ENCODE data around the gene PTP4A1. TPM values are rescaled to one million over a fixed set of nuclear protein-coding genes. Genes with fewer than 3 reads are reported as not detected.

The PTP4A1 gene
- total and polyA plus RNA-seq, 2 of the 13 experiments (the other 11 are each of a cell fraction or from before 2014, with no cell fraction given) = 141 to 376 TPM

DNA sequence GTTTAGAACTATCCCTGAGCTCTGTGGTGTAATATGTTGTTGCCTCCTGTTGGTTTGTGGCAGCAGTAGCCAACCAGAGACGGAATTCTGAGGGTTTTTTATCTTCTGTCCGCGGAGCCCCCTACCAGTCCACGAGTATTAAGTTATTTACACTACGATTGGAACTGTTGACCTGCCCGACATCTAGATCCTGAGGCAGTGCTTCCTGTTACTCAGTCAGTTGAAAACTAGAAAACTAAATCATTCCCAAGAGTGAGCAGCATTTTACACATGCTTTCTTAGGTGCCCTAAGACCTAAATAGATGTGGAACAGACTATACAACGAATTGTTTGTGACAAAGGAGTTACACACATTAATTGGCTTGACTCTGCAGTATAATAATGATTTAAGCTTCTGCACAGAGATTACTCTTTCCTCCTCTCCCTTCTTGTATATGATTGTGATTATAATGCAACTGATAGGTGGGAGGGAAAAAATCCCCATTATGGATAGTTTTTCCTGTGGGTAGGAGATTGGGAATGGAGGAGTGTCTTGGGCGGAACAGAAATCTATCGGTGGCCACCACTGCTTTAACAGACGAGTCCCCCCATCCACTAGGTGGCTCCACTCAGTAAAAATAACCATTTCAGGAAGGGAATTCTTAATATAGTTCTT lies 1.7 kb downstream of the PTP4A1 start (continued):
- TF ChIP-seq WIZ (CRISPR knock-in tag; IDR thresholded peaks at IDR 0.05) (no peak), KLF13 (CRISPR knock-in tag; IDR thresholded peaks at IDR 0.05) (no peak), REPIN1 (CRISPR knock-in tag; IDR thresholded peaks at IDR 0.05; ENCODE audit: borderline replicate concordance, low read depth) (peak; percentile 34; the same call in 1 of the 2 replicates), RBM22 (optimal IDR thresholded peaks at IDR 0.05; ENCODE audit: low read length) (peak; percentile 87), TFE3 (CRISPR knock-in tag; IDR thresholded peaks at IDR 0.05) (no peak), ZBTB44 (CRISPR knock-in tag; IDR thresholded peaks at IDR 0.05) (no peak), SRSF4 (IDR thresholded peaks at IDR 0.05; ENCODE audit: low read depth, low read length, poor library complexity, severe bottlenecking) (no peak), USF2 (IDR thresholded peaks at IDR 0.05; ENCODE audit: low read depth, low read length) (no peak), USF2 (CRISPR knock-in tag; IDR thresholded peaks at IDR 0.05; ENCODE audit: borderline replicate concordance) (no peak), HMG20B (CRISPR knock-in tag; conservative IDR thresholded peaks at IDR 0.05) (no peak; the same call in 1 of the 2 replicates), TERF1 (CRISPR knock-in tag; IDR thresholded peaks at IDR 0.05) (no peak), CBX5 (CRISPR knock-in tag; IDR thresholded peaks at IDR 0.05; ENCODE audit: borderline replicate concordance) (no peak), ZNF124 (CRISPR knock-in tag; IDR thresholded peaks at IDR 0.05) (no peak), ZZZ3 (CRISPR knock-in tag; IDR thresholded peaks at IDR 0.05; ENCODE audit: borderline replicate concordance) (no peak), ZSCAN22 (CRISPR knock-in tag; IDR thresholded peaks at IDR 0.05) (no peak), ZNF773 (CRISPR knock-in tag; IDR thresholded peaks at IDR 0.05; ENCODE audit: borderline replicate concordance) (no peak), YEATS2 (CRISPR knock-in tag; IDR thresholded peaks at IDR 0.05; ENCODE audit: borderline replicate concordance) (peak; percentile 53; the same call in 1 of the 2 replicates), CCAR2 (optimal IDR thresholded peaks at IDR 0.05; ENCODE audit: low read depth, low read length) (no peak), PHF5A (CRISPR knock-in tag; IDR thresholded peaks at IDR 0.05; ENCODE audit: low read depth, unreplicated experiment) (peak; percentile 74), FOXA1 (IDR thresholded peaks at IDR 0.05) (no peak), FOXA1 (CRISPR knock-in tag; IDR thresholded peaks at IDR 0.05) (no peak), SCMH1 (CRISPR knock-in tag; IDR thresholded peaks at IDR 0.05; ENCODE audit: borderline replicate concordance) (no peak), ZNF589 (CRISPR knock-in tag; conservative IDR thresholded peaks at IDR 0.05) (no peak)
- TF ChIP-seq, protein P1, sequence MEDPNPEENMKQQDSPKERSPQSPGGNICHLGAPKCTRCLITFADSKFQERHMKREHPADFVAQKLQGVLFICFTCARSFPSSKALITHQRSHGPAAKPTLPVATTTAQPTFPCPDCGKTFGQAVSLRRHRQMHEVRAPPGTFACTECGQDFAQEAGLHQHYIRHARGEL (CRISPR knock-in tag; IDR thresholded peaks at IDR 0.05) = no peak
